GF-D8 (cell line): ENCODE results near the gene CYB5R2.

Experiments
- DNase-seq: peaks from one replicate; lab custom pipeline; 2025; lab: John Stamatoyannopoulos, UW

Gene CYB5R2

GRCh38 chr11:7672960-7673723 lies at the start of gene CYB5R2:
TSS of gene CYB5R2 (minus strand) at chr11:7673500. CDS start at chr11:7672825, 675 bp downstream.
- DNase-seq = no peak

GRCh38 chr11:7714786-7715185 lies 41.5 kb upstream of the CYB5R2 start:
- no peak for DNase-seq

GRCh38 chr11:7706377-7706776 lies 33.1 kb upstream of the CYB5R2 start, which contains the start of gene OVCH2:
TSS of gene OVCH2 (minus strand) at chr11:7706477. CDS start at chr11:7706394, 83 bp downstream.
- no peak for DNase-seq

GRCh38 chr11:7703740-7704139 lies 30.4 kb upstream of the CYB5R2 start:
- DNase-seq = no peak

GRCh38 chr11:7696424-7696823 lies 23.1 kb upstream of the CYB5R2 start:
- no peak for DNase-seq

GRCh38 chr11:7694235-7694634 lies 20.9 kb upstream of the CYB5R2 start:
- DNase-seq = no peak

- no peak for DNase-seq
Observed at GRCh38 chr11:7692426-7692825, 19.1 kb upstream of the CYB5R2 start.

GRCh38 chr11:7691759-7692350 lies 18.6 kb upstream of the CYB5R2 start:
- no peak for DNase-seq

- no peak for DNase-seq
Observed at GRCh38 chr11:7690648-7691047, 17.3 kb upstream of the CYB5R2 start.

- DNase-seq = no peak
Observed at GRCh38 chr11:7689239-7689638, 15.9 kb upstream of the CYB5R2 start.

- no peak for DNase-seq
Observed at GRCh38 chr11:7688238-7688826, 15.0 kb upstream of the CYB5R2 start.

- no peak for DNase-seq
Observed at GRCh38 chr11:7687386-7687785, 14.1 kb upstream of the CYB5R2 start.

GRCh38 chr11:7686761-7687160 lies 13.5 kb upstream of the CYB5R2 start:
- no peak for DNase-seq

- no peak for DNase-seq
Observed at GRCh38 chr11:7683571-7683970, 10.3 kb upstream of the CYB5R2 start.

- DNase-seq = no peak
Observed at GRCh38 chr11:7677796-7678201, 4.5 kb upstream of the CYB5R2 start.

GRCh38 chr11:7677071-7677470 lies 3.8 kb upstream of the CYB5R2 start:
- DNase-seq = no peak

- no peak for DNase-seq
Observed at GRCh38 chr11:7675631-7676030, 2.3 kb upstream of the CYB5R2 start.

GRCh38 chr11:7673724-7674434 lies 579 bp upstream of the CYB5R2 start:
- no peak for DNase-seq

GRCh38 chr11:7672276-7672959 lies 882 bp downstream of the CYB5R2 start:
- no peak for DNase-seq

- no peak for DNase-seq
Observed at GRCh38 chr11:7671347-7672215, 1.7 kb downstream of the CYB5R2 start.

- no peak for DNase-seq
Observed at GRCh38 chr11:7670641-7671040, 2.7 kb downstream of the CYB5R2 start.
